Neutrophil (primary cell): ENCODE measurements around the gene ZNF724.

Experiments used
- H3K27ac ChIP-seq: fragments of 200-600 bp; sonication (generic); 2 replicates; pipeline ENCODE4 v1.5.1; 2016; ENCODE audit warnings: mild to moderate bottlenecking, moderate library complexity
- H3K27me3 ChIP-seq: fragments of 200-600 bp; sonication (generic); 2 replicates; pipeline ENCODE4 v1.6.0; 2016; ENCODE audit warnings: mild to moderate bottlenecking
- H3K36me3 ChIP-seq: fragments of 200-600 bp; sonication (generic); 2 replicates; pipeline ENCODE4 v1.5.1; 2017
- H3K4me1 ChIP-seq, 2 experiments: fragments of 200-600 bp in 1 of 2; sonication (generic) in 1 of 2; 1 replicate in 1 of 2; 2 replicates in 1 of 2; pipeline versions ENCODE4 v1.5.1 to v1.6.1; 2013 to 2016; ENCODE audit warnings: low read depth in 1 of 2, low read length in 1 of 2, mild to moderate bottlenecking in 1 of 2, moderate library complexity in 1 of 2; ENCODE audit not compliant: control insufficient read depth in 1 of 2, insufficient read depth in 1 of 2
- H3K4me3 ChIP-seq, 2 experiments: fragments of 200-600 bp in 1 of 2; sonication (generic) in 1 of 2; 1 replicate in 1 of 2; 2 replicates in 1 of 2; pipeline ENCODE4 v1.5.1; 2013 to 2016; ENCODE audit warnings: low read depth in 1 of 2, low read length in 1 of 2, mild to moderate bottlenecking in 1 of 2, moderate library complexity in 1 of 2
- H3K9me3 ChIP-seq: fragments of 200-600 bp; sonication (generic); 2 replicates; pipeline ENCODE4 v1.5.1; 2016
- CTCF ChIP-seq: fragments of 200-600 bp; sonication (generic); IDR thresholded peaks from 2 replicates; pipeline ENCODE4 v1.5.1; 2016; ENCODE audit warnings: antibody characterized with exemption

Gene ZNF724

GRCh38 chr19:23203841-23204344 lies 46.3 kb downstream of the ZNF724 start:
- peaks cover 5% of the 10 kb centered on the region for H3K9me3 ChIP-seq
- H3K4me3 ChIP-seq = no peak overlapping the region
- no peak overlapping the region for H3K27ac ChIP-seq
- TF ChIP-seq CTCF = no peak
- H3K4me1 ChIP-seq = no peaks in the 10 kb centered on the region
- H3K36me3 ChIP-seq = no peaks in the 10 kb centered on the region
- peaks cover 6% of the 10 kb centered on the region for H3K27me3 ChIP-seq

GRCh38 chr19:23190341-23190740 lies 59.9 kb downstream of the ZNF724 start:
- H3K27ac ChIP-seq = no peak overlapping the region
- TF ChIP-seq CTCF = no peak
- no peaks in the 10 kb centered on the region for H3K4me1 ChIP-seq
- H3K4me3 ChIP-seq = no peak overlapping the region
- H3K9me3 ChIP-seq = no peaks in the 10 kb centered on the region
- no peaks in the 10 kb centered on the region for H3K36me3 ChIP-seq
- H3K27me3 ChIP-seq = no peaks in the 10 kb centered on the region

GRCh38 chr19:23183251-23183650 lies 66.9 kb downstream of the ZNF724 start:
- no peak for TF ChIP-seq CTCF
- H3K4me1 ChIP-seq = no peaks in the 10 kb centered on the region
- no peaks in the 10 kb centered on the region for H3K36me3 ChIP-seq
- no peak overlapping the region for H3K4me3 ChIP-seq
- no peaks in the 10 kb centered on the region for H3K9me3 ChIP-seq
- no peaks in the 10 kb centered on the region for H3K27me3 ChIP-seq
- no peak overlapping the region for H3K27ac ChIP-seq
